ENCODE measurements around the gene SLC25A22. TPM values are rescaled to one million over a fixed set of nuclear protein-coding genes. Genes with fewer than 3 reads are reported as not detected.
A peak's percentile ranks its signal among the peaks of the same experiment; 100 is the strongest.

The SLC25A22 gene
- polyA plus RNA-seq, 2 of the 4 experiments (the other 2 are of a cell fraction), result 13.5 to 18.7 TPM

DNA sequence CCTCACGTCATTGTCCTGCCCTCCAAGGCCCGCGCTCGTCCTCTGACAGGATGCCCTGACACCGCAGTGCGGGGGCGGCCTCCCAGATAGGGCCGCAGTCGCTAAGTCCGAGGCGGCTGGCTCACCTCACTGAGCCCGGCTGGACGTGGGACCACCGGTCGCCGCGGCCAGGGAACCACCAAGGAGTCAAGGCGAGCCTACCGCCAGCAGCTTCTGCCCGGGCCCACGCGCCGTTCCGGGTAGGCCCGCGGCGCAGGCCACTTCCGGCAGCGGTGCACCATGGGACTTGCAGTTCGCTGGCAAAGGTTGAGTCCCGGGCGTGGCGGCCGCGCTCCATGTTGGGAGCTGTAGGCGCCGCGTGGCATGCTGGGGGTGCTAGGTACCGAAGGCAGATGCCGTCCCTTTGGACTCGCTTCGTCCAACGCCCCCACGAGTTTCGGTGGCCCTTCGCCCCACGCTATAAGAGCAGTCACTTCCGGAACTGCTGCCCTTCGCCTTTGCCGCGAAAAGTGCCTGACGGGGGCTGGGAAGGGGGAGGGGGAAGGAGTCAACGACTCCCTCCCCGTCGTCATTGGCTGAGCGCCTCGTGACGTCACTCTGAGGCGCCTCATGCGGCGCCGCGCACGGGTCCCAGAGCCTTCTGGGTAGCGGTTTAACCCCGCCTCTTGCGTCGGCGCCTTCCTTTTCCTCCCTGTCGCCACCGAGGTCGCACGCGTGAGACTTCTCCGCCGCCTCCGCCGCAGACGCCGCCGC is 11.4 kb upstream of the SLC25A22 start, which contains the start of gene RPLP2 (continued):
- TF ChIP-seq, protein P1, sequence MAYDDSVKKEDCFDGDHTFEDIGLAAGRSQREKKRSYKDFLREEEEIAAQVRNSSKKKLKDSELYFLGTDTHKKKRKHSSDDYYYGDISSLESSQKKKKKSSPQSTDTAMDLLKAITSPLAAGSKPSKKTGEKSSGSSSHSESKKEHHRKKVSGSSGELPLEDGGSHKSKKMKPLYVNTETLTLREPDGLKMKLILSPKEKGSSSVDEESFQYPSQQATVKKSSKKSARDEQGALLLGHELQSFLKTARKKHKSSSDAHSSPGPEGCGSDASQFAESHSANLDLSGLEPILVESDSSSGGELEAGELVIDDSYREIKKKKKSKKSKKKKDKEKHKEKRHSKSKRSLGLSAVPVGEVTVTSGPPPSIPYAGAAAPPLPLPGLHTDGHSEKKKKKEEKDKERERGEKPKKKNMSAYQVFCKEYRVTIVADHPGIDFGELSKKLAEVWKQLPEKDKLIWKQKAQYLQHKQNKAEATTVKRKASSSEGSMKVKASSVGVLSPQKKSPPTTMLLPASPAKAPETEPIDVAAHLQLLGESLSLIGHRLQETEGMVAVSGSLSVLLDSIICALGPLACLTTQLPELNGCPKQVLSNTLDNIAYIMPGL (CRISPR knock-in tag; IDR thresholded peaks at IDR 0.05; ENCODE audit: borderline replicate concordance), result no peak
- TF ChIP-seq FOXS1 (CRISPR knock-in tag; IDR thresholded peaks at IDR 0.05), result no peak
- 0 out of 2 replicates have a peak, but pooled peaks have one; percentile 24 for TF ChIP-seq PBX3 (IDR thresholded peaks at IDR 0.05)
- no peak for TF ChIP-seq MAFK (IDR thresholded peaks at IDR 0.05; ENCODE audit: partially characterized antibody)
- no peak for TF ChIP-seq RCOR1 (IDR thresholded peaks at IDR 0.05; ENCODE audit: low read depth, low read length)
- no peak for TF ChIP-seq FOSB (CRISPR knock-in tag; IDR thresholded peaks at IDR 0.05)
- TF ChIP-seq JUN (IDR thresholded peaks at IDR 0.05), result peak; percentile 58 to 96; a peak in 3 of 5 replicates
- TF ChIP-seq HES2 (IDR thresholded peaks at IDR 0.05), result no peak
- TF ChIP-seq MAX (IDR thresholded peaks at IDR 0.05), result peak; percentile 95
- TF ChIP-seq GATA3 (IDR thresholded peaks at IDR 0.05; ENCODE audit: borderline replicate concordance), result peak; percentile 31; the same call in 1 of the 2 replicates
- TF ChIP-seq HDAC2 (IDR thresholded peaks at IDR 0.05), result no peak
- no peak for TF ChIP-seq TP53 (CRISPR knock-in tag; IDR thresholded peaks at IDR 0.05)
- no peak for TF ChIP-seq SMC3 (IDR thresholded peaks at IDR 0.05)
- no peak for TF ChIP-seq BHLHE40 (IDR thresholded peaks at IDR 0.05; ENCODE audit: low read depth, low read length)
- no peak for TF ChIP-seq RAD21 (conservative IDR thresholded peaks at IDR 0.05 in 1 of 2, IDR thresholded peaks at IDR 0.05 in 1 of 2)
- peak; percentile 44; the same call in 1 of the 2 replicates for TF ChIP-seq USF2 (IDR thresholded peaks at IDR 0.05)
- peak; percentile 99 for TF ChIP-seq MYC (IDR thresholded peaks at IDR 0.05; ENCODE audit: borderline replicate concordance, low read length)
- TF ChIP-seq, protein P2, sequence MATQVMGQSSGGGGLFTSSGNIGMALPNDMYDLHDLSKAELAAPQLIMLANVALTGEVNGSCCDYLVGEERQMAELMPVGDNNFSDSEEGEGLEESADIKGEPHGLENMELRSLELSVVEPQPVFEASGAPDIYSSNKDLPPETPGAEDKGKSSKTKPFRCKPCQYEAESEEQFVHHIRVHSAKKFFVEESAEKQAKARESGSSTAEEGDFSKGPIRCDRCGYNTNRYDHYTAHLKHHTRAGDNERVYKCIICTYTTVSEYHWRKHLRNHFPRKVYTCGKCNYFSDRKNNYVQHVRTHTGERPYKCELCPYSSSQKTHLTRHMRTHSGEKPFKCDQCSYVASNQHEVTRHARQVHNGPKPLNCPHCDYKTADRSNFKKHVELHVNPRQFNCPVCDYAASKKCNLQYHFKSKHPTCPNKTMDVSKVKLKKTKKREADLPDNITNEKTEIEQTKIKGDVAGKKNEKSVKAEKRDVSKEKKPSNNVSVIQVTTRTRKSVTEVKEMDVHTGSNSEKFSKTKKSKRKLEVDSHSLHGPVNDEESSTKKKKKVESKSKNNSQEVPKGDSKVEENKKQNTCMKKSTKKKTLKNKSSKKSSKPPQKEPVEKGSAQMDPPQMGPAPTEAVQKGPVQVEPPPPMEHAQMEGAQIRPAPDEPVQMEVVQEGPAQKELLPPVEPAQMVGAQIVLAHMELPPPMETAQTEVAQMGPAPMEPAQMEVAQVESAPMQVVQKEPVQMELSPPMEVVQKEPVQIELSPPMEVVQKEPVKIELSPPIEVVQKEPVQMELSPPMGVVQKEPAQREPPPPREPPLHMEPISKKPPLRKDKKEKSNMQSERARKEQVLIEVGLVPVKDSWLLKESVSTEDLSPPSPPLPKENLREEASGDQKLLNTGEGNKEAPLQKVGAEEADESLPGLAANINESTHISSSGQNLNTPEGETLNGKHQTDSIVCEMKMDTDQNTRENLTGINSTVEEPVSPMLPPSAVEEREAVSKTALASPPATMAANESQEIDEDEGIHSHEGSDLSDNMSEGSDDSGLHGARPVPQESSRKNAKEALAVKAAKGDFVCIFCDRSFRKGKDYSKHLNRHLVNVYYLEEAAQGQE (IDR thresholded peaks at IDR 0.05), result no peak
- no peak for TF ChIP-seq KDM1A (IDR thresholded peaks at IDR 0.05; ENCODE audit: low read depth)
- TF ChIP-seq ZNF302 (CRISPR knock-in tag; IDR thresholded peaks at IDR 0.05), result no peak
- no peak for TF ChIP-seq HOXA7 (CRISPR knock-in tag; IDR thresholded peaks at IDR 0.05)
- no peak for TF ChIP-seq SREBF2 (IDR thresholded peaks at IDR 0.05)
- no peak; the same call in 1 of the 2 replicates for TF ChIP-seq ELK1 (IDR thresholded peaks at IDR 0.05; ENCODE audit: low read depth, low read length)
- TF ChIP-seq EHF (CRISPR knock-in tag; IDR thresholded peaks at IDR 0.05), result 0 out of 2 replicates have a peak, but pooled peaks have one; percentile 64
- no peak for TF ChIP-seq POLR2AphosphoS2 (conservative IDR thresholded peaks at IDR 0.05; ENCODE audit: low read length)
- no peak; the same call in 1 of the 2 replicates for TF ChIP-seq TFCP2L1 (CRISPR knock-in tag; IDR thresholded peaks at IDR 0.05)

Data from A549 (cell line).